Right forelimb (tissue), 1 donor: ENCODE measurements around the gene HEG1.

Experiments
- DNase-seq: peaks from one replicate; pipeline ENCODE4 v3.0.0-alpha.2; 2018

The HEG1 gene

GRCh38 chr3:125010393-125010792 lies 45.4 kb downstream of the HEG1 start:
- no peak for DNase-seq

- no peak for DNase-seq
These were observed 47.0 kb downstream of the HEG1 start for GRCh38 chr3:125008766-125009165.

- DNase-seq = no peak
These were observed 49.5 kb downstream of the HEG1 start for GRCh38 chr3:125006291-125006731.

- no peak for DNase-seq
These were observed 50.1 kb downstream of the HEG1 start for GRCh38 chr3:125005676-125006075.

- DNase-seq = no peak
These were observed 50.6 kb downstream of the HEG1 start for GRCh38 chr3:125005222-125005621.

GRCh38 chr3:125003859-125004595 lies 51.8 kb downstream of the HEG1 start:
- no peak for DNase-seq

- peak; percentile 61 for DNase-seq
These were observed 52.4 kb downstream of the HEG1 start for GRCh38 chr3:125003369-125003853.

GRCh38 chr3:125002414-125003368 lies 53.1 kb downstream of the HEG1 start:
- DNase-seq = no peak

GRCh38 chr3:125001557-125002413 lies 54.0 kb downstream of the HEG1 start:
- DNase-seq = no peak

GRCh38 chr3:125000661-125001060 lies 55.1 kb downstream of the HEG1 start:
- DNase-seq = no peak

- no peak for DNase-seq
These were observed 55.8 kb downstream of the HEG1 start for GRCh38 chr3:124999897-125000435.

- DNase-seq = no peak
These were observed 56.5 kb downstream of the HEG1 start for GRCh38 chr3:124999317-124999716.

GRCh38 chr3:124998247-124998630 lies 57.6 kb downstream of the HEG1 start:
- no peak for DNase-seq

- DNase-seq = no peak
These were observed 58.2 kb downstream of the HEG1 start for GRCh38 chr3:124997303-124998246.

- DNase-seq = peak; percentile 76
These were observed 60.3 kb downstream of the HEG1 start for GRCh38 chr3:124995460-124995994.

GRCh38 chr3:124993466-124993865 lies 62.3 kb downstream of the HEG1 start:
- DNase-seq = no peak

GRCh38 chr3:124992041-124992440 lies 63.8 kb downstream of the HEG1 start:
- DNase-seq = no peak

- DNase-seq = no peak
These were observed 69.3 kb downstream of the HEG1 start for GRCh38 chr3:124986192-124987143.

- DNase-seq = no peak
These were observed 70.4 kb downstream of the HEG1 start for GRCh38 chr3:124985349-124985748.

GRCh38 chr3:124984754-124985153 lies 71.0 kb downstream of the HEG1 start:
- no peak for DNase-seq
